HCT116 (cell line): ENCODE data around the gene BUB3. TPM values are rescaled to one million over a fixed set of nuclear protein-coding genes. Genes with fewer than 3 reads are reported as not detected.

Source experiments
- ATAC-seq: fragments of 200-7000 bp; cut with Tn5 transposase; 2 replicates; pipeline ENCODE4 v1.9.1; 2020; ENCODE audit warnings: mild to moderate bottlenecking, moderate library complexity
- BruUV-seq: library from RNA; stranded (reverse); fragments of 400-500 nt; replicated peaks from 2 replicates; lab custom pipeline; 2021; lab: Mats Ljungman, UMichigan
- CTCF ChIA-PET: fragments of 300-600 bp; sonication (Branson Sonifier 250); formaldehyde crosslinking; loops from one replicate; lab custom pipeline; 2021; ENCODE audit warnings: antibody characterized with exemption; lab: Charles Lee
- POLR2A ChIA-PET: fragments of 300-600, 350-600 bp; sonication (Branson Sonifier 250); formaldehyde crosslinking; loops from one replicate; lab custom pipeline; 2021; ENCODE audit warnings: antibody characterized with exemption; lab: Charles Lee
- RAD21 ChIA-PET, 2 experiments: fragments of 300-600 bp; sonication (Branson Sonifier 250); formaldehyde crosslinking; loops; one replicate each; lab custom pipeline; 2023; ENCODE audit warnings: low total read pairs in 2 of 2; ENCODE audit not compliant: uncharacterized antibody in 2 of 2, unreplicated experiment in 2 of 2, low non-redundant PET in 1 of 2; lab: Charles Lee
- DNase-seq: peaks from one replicate; pipeline ENCODE4 v3.0.0-alpha.2; 2010; ENCODE audit warnings: low read depth, low spot score
- H2AFZ ChIP-seq: fragments of 200-600 bp; shearing (Covaris generic), sonication (generic); 2 replicates; pipeline ENCODE4 v1.6.1; 2017; ENCODE audit warnings: low read depth, mixed run types, mixed read lengths, antibody characterized with exemption, low read length; ENCODE audit not compliant: poor library complexity, severe bottlenecking
- H3K27ac ChIP-seq: 2 replicates; pipeline ENCODE4 v1.5.1; 2012; ENCODE audit warnings: low read depth, low read length
- H3K27me3 ChIP-seq: fragments of 200-600 bp; sonication (generic); 2 replicates; pipeline ENCODE4 v1.6.1; 2016; ENCODE audit warnings: mixed run types, low read length, mixed read lengths; ENCODE audit not compliant: insufficient read depth
- H3K36me3 ChIP-seq, 2 experiments: fragments of 200-500 bp in 1 of 2; fragments of 200-600 bp in 1 of 2; sonication (Bioruptor generic) in 1 of 2; sonication (generic) in 1 of 2; 2 replicates each; pipeline versions ENCODE4 v1.5.1 to v1.6.1; 2014 to 2016; ENCODE audit warnings: low read length in 2 of 2, inconsistent platforms in 1 of 2, mixed read lengths in 1 of 2, mixed run types in 1 of 2; ENCODE audit not compliant: insufficient read depth in 2 of 2, control insufficient read depth in 1 of 2
- H3K4me1 ChIP-seq, 2 experiments: fragments of 200-600 bp in 1 of 2; sonication (generic) in 1 of 2; 2 replicates each; pipeline versions ENCODE4 v1.5.1 to v1.6.1; 2012 to 2017; ENCODE audit warnings: low read length in 2 of 2, inconsistent platforms in 1 of 2, mild to moderate bottlenecking in 1 of 2, mixed read lengths in 1 of 2, mixed run types in 1 of 2, moderate library complexity in 1 of 2; ENCODE audit not compliant: insufficient read depth in 2 of 2, control insufficient read depth in 1 of 2
- H3K4me2 ChIP-seq: fragments of 200-600 bp; sonication (generic); 2 replicates; pipeline ENCODE4 v1.6.1; 2017; ENCODE audit warnings: mixed run types, low read length, mixed read lengths
- H3K4me3 ChIP-seq, 2 experiments: fragments of 200-600 bp in 1 of 2; sonication (generic) in 1 of 2; replicated peaks in 1 of 2; 2 replicates each; pipeline ENCODE4 v1.5.1; 2011 to 2016; ENCODE audit warnings: low read length in 2 of 2, control low read depth in 1 of 2, low read depth in 1 of 2, mild to moderate bottlenecking in 1 of 2, mixed read lengths in 1 of 2, mixed run types in 1 of 2
- H3K79me2 ChIP-seq: fragments of 200-600 bp; sonication (generic); 2 replicates; pipeline ENCODE4 v1.6.1; 2017; ENCODE audit warnings: mild to moderate bottlenecking, mixed run types, low read length, moderate library complexity, mixed read lengths; ENCODE audit not compliant: insufficient read depth
- H3K9ac ChIP-seq: fragments of 200-600 bp; sonication (generic); 2 replicates; pipeline ENCODE4 v1.6.1; 2016; ENCODE audit warnings: low read length, mixed read lengths
- H3K9me2 ChIP-seq: fragments of 200-600 bp; sonication (generic), shearing (Covaris generic); 2 replicates; pipeline ENCODE4 v1.6.1; 2017; ENCODE audit warnings: mixed run types, mild to moderate bottlenecking, moderate library complexity; ENCODE audit not compliant: insufficient read depth
- H3K9me3 ChIP-seq, 2 experiments: fragments of 200-500 bp in 1 of 2; fragments of 200-600 bp in 1 of 2; sonication (Bioruptor generic) in 1 of 2; sonication (generic) in 1 of 2; 2 replicates each; pipeline ENCODE4 v1.6.1; 2014 to 2017; ENCODE audit warnings: low read length in 2 of 2, mixed read lengths in 2 of 2, inconsistent platforms in 1 of 2, low read depth in 1 of 2, mild to moderate bottlenecking in 1 of 2, mixed run types in 1 of 2, moderate library complexity in 1 of 2; ENCODE audit not compliant: control insufficient read depth in 1 of 2, insufficient read depth in 1 of 2
- H4K20me1 ChIP-seq: fragments of 200-600 bp; sonication (generic), shearing (Covaris generic); 2 replicates; pipeline ENCODE4 v1.6.1; 2017; ENCODE audit warnings: mixed run types, mild to moderate bottlenecking, moderate library complexity; ENCODE audit not compliant: insufficient read depth
- CBX3 ChIP-seq: IDR thresholded peaks from 2 replicates; pipeline ENCODE4 v1.6.1; 2012; ENCODE audit warnings: low read depth
- CTCF ChIP-seq, 3 experiments: fragments of 200-600 bp in 1 of 3; sonication (generic) in 1 of 3; IDR thresholded peaks in 2 of 3; conservative IDR thresholded peaks in 1 of 3; 2 replicates each; pipeline ENCODE4 v1.5.1; 2012 to 2017; ENCODE audit warnings: low read depth in 2 of 3, low read length in 2 of 3, antibody characterized with exemption in 1 of 3, borderline replicate concordance in 1 of 3, control low read depth in 1 of 3, mild to moderate bottlenecking in 1 of 3, mixed read lengths in 1 of 3, mixed run types in 1 of 3, moderate library complexity in 1 of 3; ENCODE audit not compliant: insufficient read depth in 1 of 3
- ELF1 ChIP-seq: IDR thresholded peaks from 2 replicates; pipeline ENCODE4 v1.6.1; 2012; ENCODE audit warnings: low read depth, borderline replicate concordance
- RAD21 ChIP-seq: IDR thresholded peaks from 2 replicates; pipeline ENCODE4 v1.6.1; 2012; ENCODE audit warnings: low read depth, mild to moderate bottlenecking
- SRF ChIP-seq: IDR thresholded peaks from 2 replicates; pipeline ENCODE4 v1.6.1; 2012; ENCODE audit warnings: low read depth
- TCF7L2 ChIP-seq: IDR thresholded peaks from 2 replicates; pipeline ENCODE4 v1.7.0; 2011; ENCODE audit warnings: borderline replicate concordance, inconsistent platforms; ENCODE audit not compliant: insufficient read depth, insufficient read length; ENCODE audit errors: extremely low read depth
- YY1 ChIP-seq: IDR thresholded peaks from 2 replicates; pipeline ENCODE4 v1.6.1; 2011; ENCODE audit warnings: low read length, low read depth, moderate library complexity, mild to moderate bottlenecking; ENCODE audit not compliant: insufficient replicate concordance; ENCODE audit errors: extremely low read depth
- ZBTB33 ChIP-seq: IDR thresholded peaks from 2 replicates; pipeline ENCODE4 v1.6.1; 2011; ENCODE audit warnings: mild to moderate bottlenecking, low read length, moderate library complexity; ENCODE audit not compliant: insufficient replicate concordance; ENCODE audit errors: extremely low read depth
- ZFX ChIP-seq: fragments of 450-650 bp; IDR thresholded peaks from 2 replicates; pipeline ENCODE4 v1.6.1; 2017
- ZNF274 ChIP-seq: fragments of 200-500 bp; sonication (Bioruptor generic); IDR thresholded peaks from 2 replicates; pipeline ENCODE4 v1.6.1; 2014; ENCODE audit warnings: mild to moderate bottlenecking, low read depth, low read length, inconsistent platforms
- intact Hi-C: fragments of 100-400 bp; cut with micrococcal nuclease; formaldehyde crosslinking; loops from 2 replicates; pipeline ENCODE4 v1.10.0; 2022
- total RNA-seq: library from RNA; stranded (reverse); gene quantifications from one replicate; pipeline ENCODE4 v1.2.1, GENCODE V29; 2021; ENCODE audit not compliant: unreplicated experiment
- TF ChIP-seq, protein P1 (sequence below): IDR thresholded peaks from 2 replicates; pipeline ENCODE4 v1.6.1; 2012; ENCODE audit warnings: low read depth

The BUB3 gene
- total RNA-seq, 1 experiment from 2014 or later: 271 TPM

DNA sequence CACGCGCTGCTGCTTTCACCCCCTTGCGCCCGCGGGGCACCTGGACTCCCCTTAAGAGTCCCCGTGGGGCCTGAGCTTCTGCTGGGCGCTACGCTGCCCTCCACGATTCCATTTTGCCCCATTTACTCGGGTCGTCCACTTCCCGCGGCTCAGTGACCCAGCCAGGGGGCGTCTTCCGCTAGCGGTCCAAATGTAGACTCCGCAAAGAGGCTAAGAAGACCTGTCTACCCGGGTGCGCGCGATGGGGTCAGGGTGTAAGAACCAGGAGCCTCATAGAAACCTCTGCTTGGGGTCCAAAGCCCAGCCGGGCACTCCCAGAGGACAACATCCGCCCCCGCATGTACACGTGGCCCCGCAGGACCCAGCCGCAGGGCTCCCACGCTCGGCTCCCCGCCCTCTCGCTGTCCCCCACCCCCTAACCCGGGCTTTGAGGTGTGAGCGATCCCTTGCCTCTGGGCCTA lies 11.5 kb upstream of the BUB3 start (continued):
- TF ChIP-seq, protein P1, sequence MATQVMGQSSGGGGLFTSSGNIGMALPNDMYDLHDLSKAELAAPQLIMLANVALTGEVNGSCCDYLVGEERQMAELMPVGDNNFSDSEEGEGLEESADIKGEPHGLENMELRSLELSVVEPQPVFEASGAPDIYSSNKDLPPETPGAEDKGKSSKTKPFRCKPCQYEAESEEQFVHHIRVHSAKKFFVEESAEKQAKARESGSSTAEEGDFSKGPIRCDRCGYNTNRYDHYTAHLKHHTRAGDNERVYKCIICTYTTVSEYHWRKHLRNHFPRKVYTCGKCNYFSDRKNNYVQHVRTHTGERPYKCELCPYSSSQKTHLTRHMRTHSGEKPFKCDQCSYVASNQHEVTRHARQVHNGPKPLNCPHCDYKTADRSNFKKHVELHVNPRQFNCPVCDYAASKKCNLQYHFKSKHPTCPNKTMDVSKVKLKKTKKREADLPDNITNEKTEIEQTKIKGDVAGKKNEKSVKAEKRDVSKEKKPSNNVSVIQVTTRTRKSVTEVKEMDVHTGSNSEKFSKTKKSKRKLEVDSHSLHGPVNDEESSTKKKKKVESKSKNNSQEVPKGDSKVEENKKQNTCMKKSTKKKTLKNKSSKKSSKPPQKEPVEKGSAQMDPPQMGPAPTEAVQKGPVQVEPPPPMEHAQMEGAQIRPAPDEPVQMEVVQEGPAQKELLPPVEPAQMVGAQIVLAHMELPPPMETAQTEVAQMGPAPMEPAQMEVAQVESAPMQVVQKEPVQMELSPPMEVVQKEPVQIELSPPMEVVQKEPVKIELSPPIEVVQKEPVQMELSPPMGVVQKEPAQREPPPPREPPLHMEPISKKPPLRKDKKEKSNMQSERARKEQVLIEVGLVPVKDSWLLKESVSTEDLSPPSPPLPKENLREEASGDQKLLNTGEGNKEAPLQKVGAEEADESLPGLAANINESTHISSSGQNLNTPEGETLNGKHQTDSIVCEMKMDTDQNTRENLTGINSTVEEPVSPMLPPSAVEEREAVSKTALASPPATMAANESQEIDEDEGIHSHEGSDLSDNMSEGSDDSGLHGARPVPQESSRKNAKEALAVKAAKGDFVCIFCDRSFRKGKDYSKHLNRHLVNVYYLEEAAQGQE: no peak

DNA sequence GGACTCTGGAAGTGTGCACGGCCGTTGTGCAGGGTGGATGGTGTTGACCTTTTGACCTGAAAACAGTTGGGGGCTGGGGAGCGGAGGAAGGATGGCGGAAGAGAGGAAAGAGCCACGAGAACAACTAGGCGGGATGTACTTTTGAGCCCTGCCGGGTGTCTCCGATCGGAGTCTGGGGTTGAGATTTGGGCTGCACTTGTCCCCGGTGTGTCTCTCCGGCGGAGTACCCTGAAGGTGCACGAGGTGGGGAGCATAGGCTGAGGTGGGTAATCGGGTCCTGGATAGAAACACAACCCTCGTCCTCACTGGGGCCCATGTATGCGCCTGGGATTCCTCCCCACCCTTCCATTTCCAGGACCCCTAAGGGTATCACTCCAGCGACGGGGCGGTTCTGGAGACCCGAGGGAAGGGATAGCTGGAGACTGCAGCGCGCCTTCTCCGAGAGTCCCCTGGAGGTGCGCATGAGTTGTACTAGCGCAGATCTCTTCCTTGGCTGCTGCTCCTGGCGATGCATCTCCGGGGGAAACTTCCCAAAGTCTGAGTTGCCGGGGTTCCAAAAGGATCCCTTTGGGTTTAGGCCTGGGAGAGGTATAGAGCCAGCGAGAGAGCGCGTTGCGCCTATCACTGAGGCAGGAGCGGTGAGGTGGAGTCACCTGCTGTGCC lies 10.9 kb upstream of the BUB3 start:
- no peaks in the 10 kb centered on the region for H3K27me3 ChIP-seq
- no peaks in the 10 kb centered on the region for H4K20me1 ChIP-seq
- RAD21 ChIA-PET: no interaction called here
- no peaks in the 10 kb centered on the region for H3K9me2 ChIP-seq
- H3K4me2 ChIP-seq: no peak overlapping the region
- no peaks in the 10 kb centered on the region for H3K79me2 ChIP-seq
- H3K9ac ChIP-seq: no peak overlapping the region
- DNase-seq: no peak
- no peak for TF ChIP-seq RAD21
- TF ChIP-seq TCF7L2: no peak
- no peak for TF ChIP-seq CTCF (IDR thresholded peaks at IDR 0.05 in 2 of 3, conservative IDR thresholded peaks at IDR 0.05 in 1 of 3; ENCODE audit: borderline replicate concordance in 1 of 3, insufficient read depth in 1 of 3, low read depth in 2 of 3, low read length in 2 of 3)
- TF ChIP-seq ZBTB33: no peak
- no peak for TF ChIP-seq SRF
- no peak for TF ChIP-seq YY1
- TF ChIP-seq ZFX: no peak
- TF ChIP-seq CBX3: no peak
- no peak for TF ChIP-seq ZNF274
- no peak for TF ChIP-seq ELF1
- no peaks in the 10 kb centered on the region for H3K36me3 ChIP-seq
- BruUV-seq: no TSS peak
- no peak overlapping the region for H2AFZ ChIP-seq
- POLR2A ChIA-PET: no interaction called here
- intact Hi-C loops: no loop called here
- H3K4me1 ChIP-seq: peaks cover 5 to 8% of the 10 kb centered on the region in 2 experiments; a peak in 1 of 4 replicates
- H3K4me3 ChIP-seq: no peak overlapping the region
- CTCF ChIA-PET: no interaction called here
- no peak for ATAC-seq
- H3K9me3 ChIP-seq: no peaks in the 10 kb centered on the region
- H3K27ac ChIP-seq: no peak overlapping the region
